ENCODE data around the gene OR51F1.
"Not testable (repeated sequence)": the region's sequence is repeated elsewhere in the genome, so short reads cannot be mapped to it uniquely, and the experiment has no call there.

GRCh38 chr11:4722616-4723534 is 46.9 kb downstream of the OR51F1 start:
- TF ChIP-seq, protein P1, sequence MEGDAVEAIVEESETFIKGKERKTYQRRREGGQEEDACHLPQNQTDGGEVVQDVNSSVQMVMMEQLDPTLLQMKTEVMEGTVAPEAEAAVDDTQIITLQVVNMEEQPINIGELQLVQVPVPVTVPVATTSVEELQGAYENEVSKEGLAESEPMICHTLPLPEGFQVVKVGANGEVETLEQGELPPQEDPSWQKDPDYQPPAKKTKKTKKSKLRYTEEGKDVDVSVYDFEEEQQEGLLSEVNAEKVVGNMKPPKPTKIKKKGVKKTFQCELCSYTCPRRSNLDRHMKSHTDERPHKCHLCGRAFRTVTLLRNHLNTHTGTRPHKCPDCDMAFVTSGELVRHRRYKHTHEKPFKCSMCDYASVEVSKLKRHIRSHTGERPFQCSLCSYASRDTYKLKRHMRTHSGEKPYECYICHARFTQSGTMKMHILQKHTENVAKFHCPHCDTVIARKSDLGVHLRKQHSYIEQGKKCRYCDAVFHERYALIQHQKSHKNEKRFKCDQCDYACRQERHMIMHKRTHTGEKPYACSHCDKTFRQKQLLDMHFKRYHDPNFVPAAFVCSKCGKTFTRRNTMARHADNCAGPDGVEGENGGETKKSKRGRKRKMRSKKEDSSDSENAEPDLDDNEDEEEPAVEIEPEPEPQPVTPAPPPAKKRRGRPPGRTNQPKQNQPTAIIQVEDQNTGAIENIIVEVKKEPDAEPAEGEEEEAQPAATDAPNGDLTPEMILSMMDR (conservative IDR thresholded peaks at IDR 0.05) = not testable (repeated sequence)
- not testable (repeated sequence) for TF ChIP-seq EZH2 (IDR thresholded peaks at IDR 0.05; ENCODE audit: low read depth)

Data from PC-9 (cell line).